ENCODE data around the gene WDR38. TPM values are rescaled to one million over a fixed set of nuclear protein-coding genes. Genes with fewer than 3 reads are reported as not detected.
A peak's percentile ranks its signal among the peaks of the same experiment; 100 is the strongest.

WDR38 gene
- total RNA-seq, 1 donor from 2014 or later: not detected

- Mint-ChIP-seq H3K9me3 (ENCODE audit: unreplicated experiment) (no peaks in the 10 kb centered on the region), H3K27ac (ENCODE audit: unreplicated experiment) (no peak overlapping the region), H3K4me1 (ENCODE audit: unreplicated experiment) (peaks cover 6% of the 10 kb centered on the region), H3K27me3 (ENCODE audit: unreplicated experiment) (peaks cover 12% of the 10 kb centered on the region), H3K4me3 (ENCODE audit: unreplicated experiment) (peak overlapping the region; percentile 4), H3K36me3 (ENCODE audit: low read depth, unreplicated experiment) (peaks cover 44% of the 10 kb centered on the region)
- DNase-seq (ENCODE audit: low spot score): no peak
- TF ChIP-seq CTCF (IDR thresholded peaks at IDR 0.05; ENCODE audit: unreplicated experiment): no peak
These were observed 33.7 kb downstream of the WDR38 start for GRCh38 chr9:124886866-124887492.

- H3K4me3 Mint-ChIP-seq (ENCODE audit: unreplicated experiment): no peak overlapping the region
- no peaks in the 10 kb centered on the region for H3K9me3 Mint-ChIP-seq (ENCODE audit: unreplicated experiment)
- peaks cover 11% of the 10 kb centered on the region for H3K27me3 Mint-ChIP-seq (ENCODE audit: unreplicated experiment)
- TF ChIP-seq CTCF (IDR thresholded peaks at IDR 0.05; ENCODE audit: unreplicated experiment): no peak
- DNase-seq (ENCODE audit: low spot score): no peak
- H3K27ac Mint-ChIP-seq (ENCODE audit: unreplicated experiment): no peak overlapping the region
- peaks cover 44% of the 10 kb centered on the region for H3K36me3 Mint-ChIP-seq (ENCODE audit: low read depth, unreplicated experiment)
- H3K4me1 Mint-ChIP-seq (ENCODE audit: unreplicated experiment): peaks cover 6% of the 10 kb centered on the region
These were observed 34.6 kb downstream of the WDR38 start for GRCh38 chr9:124887832-124888231.

GRCh38 chr9:124889006-124889405 is 35.7 kb downstream of the WDR38 start:
- DNase-seq (ENCODE audit: low spot score): no peak
- Mint-ChIP-seq H3K27me3 (ENCODE audit: unreplicated experiment) (peaks cover 11% of the 10 kb centered on the region), H3K4me1 (ENCODE audit: unreplicated experiment) (peaks cover 6% of the 10 kb centered on the region), H3K27ac (ENCODE audit: unreplicated experiment) (no peak overlapping the region), H3K9me3 (ENCODE audit: unreplicated experiment) (no peaks in the 10 kb centered on the region), H3K4me3 (ENCODE audit: unreplicated experiment) (no peak overlapping the region), H3K36me3 (ENCODE audit: low read depth, unreplicated experiment) (peaks cover 47% of the 10 kb centered on the region)
- TF ChIP-seq CTCF (IDR thresholded peaks at IDR 0.05; ENCODE audit: unreplicated experiment): no peak

- Mint-ChIP-seq H3K9me3 (ENCODE audit: unreplicated experiment) (no peaks in the 10 kb centered on the region), H3K4me3 (ENCODE audit: unreplicated experiment) (no peak overlapping the region)
These were observed 36.9 kb downstream of the WDR38 start for GRCh38 chr9:124890179-124890578.

More at GRCh38 chr9:124890179-124890578, 36.9 kb downstream of the WDR38 start:
- no peak for DNase-seq (ENCODE audit: low spot score)
- Mint-ChIP-seq H3K27me3 (ENCODE audit: unreplicated experiment) (peaks cover 10% of the 10 kb centered on the region), H3K36me3 (ENCODE audit: low read depth, unreplicated experiment) (peaks cover 50% of the 10 kb centered on the region), H3K27ac (ENCODE audit: unreplicated experiment) (no peak overlapping the region), H3K4me1 (ENCODE audit: unreplicated experiment) (no peaks in the 10 kb centered on the region)
- no peak for TF ChIP-seq CTCF (IDR thresholded peaks at IDR 0.05; ENCODE audit: unreplicated experiment)
